Breast epithelium (tissue), 3 donors: Measurements from ENCODE around the gene PDE4D.

Experiments
- POLR2A ChIP-seq: fragments of 450-650 bp; IDR thresholded peaks from one replicate; pipeline ENCODE4 v1.6.1; 2016; ENCODE audit warnings: antibody characterized with exemption, mild to moderate bottlenecking, moderate library complexity
- POLR2AphosphoS5 ChIP-seq, 3 donors: sonication (generic); formaldehyde crosslinking; IDR thresholded peaks; one replicate each; pipeline ENCODE4 v1.6.1; 2017; ENCODE audit warnings: antibody characterized with exemption in 3 of 3
- TF ChIP-seq, protein P1 (sequence below), 3 donors: fragments of 450-650 bp; IDR thresholded peaks; one replicate each; pipeline ENCODE4 v1.5.1; 2016 to 2017; ENCODE audit warnings: antibody characterized with exemption in 3 of 3, mild to moderate bottlenecking in 3 of 3, moderate library complexity in 3 of 3

DNA sequence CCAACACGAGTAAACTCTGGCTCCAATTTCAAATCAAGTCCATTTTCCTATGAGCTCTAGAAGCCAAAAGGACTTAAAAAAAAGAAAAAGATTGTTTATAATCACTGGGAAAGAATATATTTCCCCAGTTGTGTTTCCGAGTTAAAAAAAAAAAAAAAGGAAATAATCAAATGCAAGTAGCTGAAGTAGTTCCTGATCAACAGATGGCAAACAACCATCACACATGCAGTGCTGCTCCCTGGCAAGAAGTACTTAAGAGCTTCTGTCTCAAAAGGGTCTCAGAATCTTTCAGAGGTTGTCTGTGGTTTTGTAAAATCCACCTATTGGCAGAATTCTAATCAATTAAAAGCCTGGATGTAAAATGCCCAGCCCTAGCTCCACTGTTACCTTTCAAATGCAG is 922.8 kb downstream of the PDE4D start:
- TF ChIP-seq, protein P1, sequence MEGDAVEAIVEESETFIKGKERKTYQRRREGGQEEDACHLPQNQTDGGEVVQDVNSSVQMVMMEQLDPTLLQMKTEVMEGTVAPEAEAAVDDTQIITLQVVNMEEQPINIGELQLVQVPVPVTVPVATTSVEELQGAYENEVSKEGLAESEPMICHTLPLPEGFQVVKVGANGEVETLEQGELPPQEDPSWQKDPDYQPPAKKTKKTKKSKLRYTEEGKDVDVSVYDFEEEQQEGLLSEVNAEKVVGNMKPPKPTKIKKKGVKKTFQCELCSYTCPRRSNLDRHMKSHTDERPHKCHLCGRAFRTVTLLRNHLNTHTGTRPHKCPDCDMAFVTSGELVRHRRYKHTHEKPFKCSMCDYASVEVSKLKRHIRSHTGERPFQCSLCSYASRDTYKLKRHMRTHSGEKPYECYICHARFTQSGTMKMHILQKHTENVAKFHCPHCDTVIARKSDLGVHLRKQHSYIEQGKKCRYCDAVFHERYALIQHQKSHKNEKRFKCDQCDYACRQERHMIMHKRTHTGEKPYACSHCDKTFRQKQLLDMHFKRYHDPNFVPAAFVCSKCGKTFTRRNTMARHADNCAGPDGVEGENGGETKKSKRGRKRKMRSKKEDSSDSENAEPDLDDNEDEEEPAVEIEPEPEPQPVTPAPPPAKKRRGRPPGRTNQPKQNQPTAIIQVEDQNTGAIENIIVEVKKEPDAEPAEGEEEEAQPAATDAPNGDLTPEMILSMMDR (IDR thresholded peaks at IDR 0.05), result no peak
- TF ChIP-seq POLR2A, result no peak
- TF ChIP-seq POLR2AphosphoS5 (IDR thresholded peaks at IDR 0.05), result no peak
